HCT116 (cell line): Measurements from ENCODE around the gene TNPO1. TPM values are rescaled to one million over a fixed set of nuclear protein-coding genes. Genes with fewer than 3 reads are reported as not detected.

Experiments used
- ATAC-seq: fragments of 200-7000 bp; cut with Tn5 transposase; 2 replicates; pipeline ENCODE4 v1.9.1; 2020; ENCODE audit warnings: mild to moderate bottlenecking, moderate library complexity
- BruUV-seq: library from RNA; stranded (reverse); fragments of 400-500 nt; replicated peaks from 2 replicates; lab custom pipeline; 2021; lab: Mats Ljungman, UMichigan
- CTCF ChIA-PET: fragments of 300-600 bp; sonication (Branson Sonifier 250); formaldehyde crosslinking; loops from one replicate; lab custom pipeline; 2021; ENCODE audit warnings: antibody characterized with exemption; lab: Charles Lee
- POLR2A ChIA-PET: fragments of 300-600, 350-600 bp; sonication (Branson Sonifier 250); formaldehyde crosslinking; loops from one replicate; lab custom pipeline; 2021; ENCODE audit warnings: antibody characterized with exemption; lab: Charles Lee
- RAD21 ChIA-PET, 2 experiments: fragments of 300-600 bp; sonication (Branson Sonifier 250); formaldehyde crosslinking; loops; one replicate each; lab custom pipeline; 2023; ENCODE audit warnings: low total read pairs in 2 of 2; ENCODE audit not compliant: uncharacterized antibody in 2 of 2, unreplicated experiment in 2 of 2, low non-redundant PET in 1 of 2; lab: Charles Lee
- DNase-seq: peaks from one replicate; pipeline ENCODE4 v3.0.0-alpha.2; 2010; ENCODE audit warnings: low read depth, low spot score
- H2AFZ ChIP-seq: fragments of 200-600 bp; shearing (Covaris generic), sonication (generic); 2 replicates; pipeline ENCODE4 v1.6.1; 2017; ENCODE audit warnings: low read depth, mixed run types, mixed read lengths, antibody characterized with exemption, low read length; ENCODE audit not compliant: poor library complexity, severe bottlenecking
- H3K27ac ChIP-seq: 2 replicates; pipeline ENCODE4 v1.5.1; 2012; ENCODE audit warnings: low read depth, low read length
- H3K27me3 ChIP-seq: fragments of 200-600 bp; sonication (generic); 2 replicates; pipeline ENCODE4 v1.6.1; 2016; ENCODE audit warnings: mixed run types, low read length, mixed read lengths; ENCODE audit not compliant: insufficient read depth
- H3K36me3 ChIP-seq, 2 experiments: fragments of 200-500 bp in 1 of 2; fragments of 200-600 bp in 1 of 2; sonication (Bioruptor generic) in 1 of 2; sonication (generic) in 1 of 2; 2 replicates each; pipeline versions ENCODE4 v1.5.1 to v1.6.1; 2014 to 2016; ENCODE audit warnings: low read length in 2 of 2, inconsistent platforms in 1 of 2, mixed read lengths in 1 of 2, mixed run types in 1 of 2; ENCODE audit not compliant: insufficient read depth in 2 of 2, control insufficient read depth in 1 of 2
- H3K4me1 ChIP-seq, 2 experiments: fragments of 200-600 bp in 1 of 2; sonication (generic) in 1 of 2; 2 replicates each; pipeline versions ENCODE4 v1.5.1 to v1.6.1; 2012 to 2017; ENCODE audit warnings: low read length in 2 of 2, inconsistent platforms in 1 of 2, mild to moderate bottlenecking in 1 of 2, mixed read lengths in 1 of 2, mixed run types in 1 of 2, moderate library complexity in 1 of 2; ENCODE audit not compliant: insufficient read depth in 2 of 2, control insufficient read depth in 1 of 2
- H3K4me2 ChIP-seq: fragments of 200-600 bp; sonication (generic); 2 replicates; pipeline ENCODE4 v1.6.1; 2017; ENCODE audit warnings: mixed run types, low read length, mixed read lengths
- H3K4me3 ChIP-seq, 2 experiments: fragments of 200-600 bp in 1 of 2; sonication (generic) in 1 of 2; replicated peaks in 1 of 2; 2 replicates each; pipeline ENCODE4 v1.5.1; 2011 to 2016; ENCODE audit warnings: low read length in 2 of 2, control low read depth in 1 of 2, low read depth in 1 of 2, mild to moderate bottlenecking in 1 of 2, mixed read lengths in 1 of 2, mixed run types in 1 of 2
- H3K79me2 ChIP-seq: fragments of 200-600 bp; sonication (generic); 2 replicates; pipeline ENCODE4 v1.6.1; 2017; ENCODE audit warnings: mild to moderate bottlenecking, mixed run types, low read length, moderate library complexity, mixed read lengths; ENCODE audit not compliant: insufficient read depth
- H3K9ac ChIP-seq: fragments of 200-600 bp; sonication (generic); 2 replicates; pipeline ENCODE4 v1.6.1; 2016; ENCODE audit warnings: low read length, mixed read lengths
- H3K9me2 ChIP-seq: fragments of 200-600 bp; sonication (generic), shearing (Covaris generic); 2 replicates; pipeline ENCODE4 v1.6.1; 2017; ENCODE audit warnings: mixed run types, mild to moderate bottlenecking, moderate library complexity; ENCODE audit not compliant: insufficient read depth
- H3K9me3 ChIP-seq, 2 experiments: fragments of 200-500 bp in 1 of 2; fragments of 200-600 bp in 1 of 2; sonication (Bioruptor generic) in 1 of 2; sonication (generic) in 1 of 2; 2 replicates each; pipeline ENCODE4 v1.6.1; 2014 to 2017; ENCODE audit warnings: low read length in 2 of 2, mixed read lengths in 2 of 2, inconsistent platforms in 1 of 2, low read depth in 1 of 2, mild to moderate bottlenecking in 1 of 2, mixed run types in 1 of 2, moderate library complexity in 1 of 2; ENCODE audit not compliant: control insufficient read depth in 1 of 2, insufficient read depth in 1 of 2
- H4K20me1 ChIP-seq: fragments of 200-600 bp; sonication (generic), shearing (Covaris generic); 2 replicates; pipeline ENCODE4 v1.6.1; 2017; ENCODE audit warnings: mixed run types, mild to moderate bottlenecking, moderate library complexity; ENCODE audit not compliant: insufficient read depth
- ATF3 ChIP-seq: IDR thresholded peaks from 2 replicates; pipeline ENCODE4 v1.6.1; 2012
- CBX3 ChIP-seq: IDR thresholded peaks from 2 replicates; pipeline ENCODE4 v1.6.1; 2012; ENCODE audit warnings: low read depth
- EGR1 ChIP-seq: IDR thresholded peaks from 2 replicates; pipeline ENCODE4 v1.6.1; 2012; ENCODE audit warnings: low read depth
- ELF1 ChIP-seq: IDR thresholded peaks from 2 replicates; pipeline ENCODE4 v1.6.1; 2012; ENCODE audit warnings: low read depth, borderline replicate concordance
- EZH2phosphoT487 ChIP-seq: fragments of 200-600 bp; IDR thresholded peaks from 2 replicates; pipeline ENCODE4 v1.6.1; 2018; ENCODE audit warnings: antibody characterized with exemption, borderline replicate concordance
- FOSL1 ChIP-seq: IDR thresholded peaks from 2 replicates; pipeline ENCODE4 v1.6.1; 2012; ENCODE audit warnings: low read depth
- JUND ChIP-seq: IDR thresholded peaks from 2 replicates; pipeline ENCODE4 v1.6.1; 2012
- MAX ChIP-seq: IDR thresholded peaks from 2 replicates; pipeline ENCODE4 v1.6.1; 2012
- POLR2AphosphoS5 ChIP-seq: IDR thresholded peaks from 2 replicates; pipeline ENCODE4 v1.6.1; 2011; ENCODE audit warnings: mild to moderate bottlenecking, low read depth, low read length, moderate library complexity
- SIN3A ChIP-seq: IDR thresholded peaks from 2 replicates; pipeline ENCODE4 v1.6.1; 2012; ENCODE audit warnings: low read depth
- TCF7L2 ChIP-seq: IDR thresholded peaks from 2 replicates; pipeline ENCODE4 v1.7.0; 2011; ENCODE audit warnings: borderline replicate concordance, inconsistent platforms; ENCODE audit not compliant: insufficient read depth, insufficient read length; ENCODE audit errors: extremely low read depth
- ZBTB33 ChIP-seq: IDR thresholded peaks from 2 replicates; pipeline ENCODE4 v1.6.1; 2011; ENCODE audit warnings: mild to moderate bottlenecking, low read length, moderate library complexity; ENCODE audit not compliant: insufficient replicate concordance; ENCODE audit errors: extremely low read depth
- ZFX ChIP-seq: fragments of 450-650 bp; IDR thresholded peaks from 2 replicates; pipeline ENCODE4 v1.6.1; 2017
- intact Hi-C: fragments of 100-400 bp; cut with micrococcal nuclease; formaldehyde crosslinking; loops from 2 replicates; pipeline ENCODE4 v1.10.0; 2022
- total RNA-seq: library from RNA; stranded (reverse); gene quantifications from one replicate; pipeline ENCODE4 v1.2.1, GENCODE V29; 2021; ENCODE audit not compliant: unreplicated experiment

TNPO1 gene
- total RNA-seq, 1 experiment from 2014 or later, result 104 TPM

GRCh38 chr5:72847989-72848473, 31.6 kb downstream of the TNPO1 start (continued):
- peak; percentile 21 for TF ChIP-seq TCF7L2

- no peak overlapping the region for H2AFZ ChIP-seq
Observed at GRCh38 chr5:72848474-72849428, 32.3 kb downstream of the TNPO1 start.

GRCh38 chr5:72849546-72849945, 33.1 kb downstream of the TNPO1 start:
- no peak for ATAC-seq
- H3K4me3 ChIP-seq, result peak overlapping the region; percentile 74 to 77
- H3K4me2 ChIP-seq, result peak overlapping the region; percentile 79
- CTCF ChIA-PET, result no interaction called here
- intact Hi-C loops, result no loop called here
- H3K27me3 ChIP-seq, result no peaks in the 10 kb centered on the region
- no peak for DNase-seq
- peaks cover 35% of the 10 kb centered on the region; the same call in 1 of the 2 replicates for H4K20me1 ChIP-seq
- TSS peak; percentile 48 for BruUV-seq
- H3K4me1 ChIP-seq, result peaks cover 11 to 16% of the 10 kb centered on the region in 2 experiments; a peak in 3 of 4 replicates
- H3K9me2 ChIP-seq, result no peaks in the 10 kb centered on the region
- POLR2A ChIA-PET, result no interaction called here
- H3K9me3 ChIP-seq, result no peaks in the 10 kb centered on the region
- TF ChIP-seq CBX3, result no peak
- TF ChIP-seq FOSL1, result no peak
- no peak for TF ChIP-seq ZFX
- TF ChIP-seq MAX, result no peak
- TF ChIP-seq ATF3, result no peak
- no peak for TF ChIP-seq JUND
- no peak for TF ChIP-seq TCF7L2
- no peak for TF ChIP-seq ZBTB33
- TF ChIP-seq SIN3A, result no peak
- no peak for TF ChIP-seq EZH2phosphoT487
- no peak for TF ChIP-seq EGR1
- no peak for TF ChIP-seq POLR2AphosphoS5
- H3K27ac ChIP-seq, result no peak overlapping the region; the same call in 1 of the 2 replicates
- H3K79me2 ChIP-seq, result peaks cover 70% of the 10 kb centered on the region
- H3K9ac ChIP-seq, result peak overlapping the region; percentile 90
- H3K36me3 ChIP-seq, result peaks cover 12 to 31% of the 10 kb centered on the region in 2 experiments; a peak in 3 of 4 replicates
- H2AFZ ChIP-seq, result no peak overlapping the region
- RAD21 ChIA-PET, result no interaction called here

More at GRCh38 chr5:72848474-72849428, 32.3 kb downstream of the TNPO1 start:
- H3K4me2 ChIP-seq, result peak overlapping the region; percentile 79
- ATAC-seq (peak; percentile 65), DNase-seq (no peak)
- intact Hi-C loops, result no loop called here
- H3K36me3 ChIP-seq, result peaks cover 8 to 27% of the 10 kb centered on the region in 2 experiments; a peak in 3 of 4 replicates
- ChIA-PET CTCF (no interaction called here), POLR2A (no interaction called here), RAD21 (no interaction called here)
- no peaks in the 10 kb centered on the region for H3K9me3 ChIP-seq
- H4K20me1 ChIP-seq, result peaks cover 28% of the 10 kb centered on the region; the same call in 1 of the 2 replicates
- H3K4me1 ChIP-seq, result peaks cover 11 to 18% of the 10 kb centered on the region in 2 experiments; a peak in 3 of 4 replicates
- H3K79me2 ChIP-seq, result peaks cover 63% of the 10 kb centered on the region
- TF ChIP-seq ELF1 (no peak), ZFX (peak; percentile 93)
- H3K4me3 ChIP-seq, result peak overlapping the region; percentile 74 to 77
- no TSS peak for BruUV-seq
- peak overlapping the region; percentile 85 for H3K27ac ChIP-seq
- H3K9ac ChIP-seq, result peak overlapping the region; percentile 90
- no peaks in the 10 kb centered on the region for H3K9me2 ChIP-seq
- H3K27me3 ChIP-seq, result no peaks in the 10 kb centered on the region
